T-cell (primary cell): ENCODE data around the gene MTG2. TPM values are rescaled to one million over a fixed set of nuclear protein-coding genes. Genes with fewer than 3 reads are reported as not detected.

Source experiments
- ATAC-seq, 4 experiments: fragments of 200-7000 bp in 3 of 4; fragments of 150-1000 bp in 1 of 4; cut with Tn5 transposase; replicated peaks in 1 of 4; 1 replicate in 3 of 4; 2 replicates in 1 of 4; pipeline ENCODE4 v1.10.0; 2021; ENCODE audit warnings: moderate library complexity in 3 of 4, mild to moderate bottlenecking in 2 of 4, moderate number of reproducible peaks in 1 of 4
- CTCF ChIA-PET, 2 donors: fragments of 300-600 bp; sonication (Branson Sonifier 250); formaldehyde crosslinking; loops; one replicate each; lab custom pipeline; 2022; ENCODE audit warnings: antibody characterized with exemption in 2 of 2; lab: Charles Lee
- POLR2A ChIA-PET, 2 donors: fragments of 300-600 bp; sonication (Branson Sonifier 250); formaldehyde crosslinking; loops; one replicate each; lab custom pipeline; 2022; ENCODE audit warnings: antibody characterized with exemption in 2 of 2; lab: Charles Lee
- DNase-seq, 35 experiments: peaks; one replicate each; pipeline versions ENCODE4 v3.0.0 to v3.0.0-alpha.2; 2013 to 2023
- H3K27ac ChIP-seq: one replicate; pipeline ENCODE4 v1.5.1; 2013; ENCODE audit warnings: low read length
- H3K27me3 ChIP-seq, 2 experiments: replicated peaks in 1 of 2; 1 replicate in 1 of 2; 2 replicates in 1 of 2; pipeline versions ENCODE4 v1.6.1 to v1.7.0; 2013; ENCODE audit warnings: low read length in 1 of 2, mixed read lengths in 1 of 2; ENCODE audit not compliant: control insufficient read depth in 2 of 2, insufficient read depth in 2 of 2; ENCODE audit errors: extremely low read depth in 1 of 2
- H3K36me3 ChIP-seq, 2 donors: 1 replicate in 1 of 2; 2 replicates in 1 of 2; pipeline versions ENCODE4 v1.6.1 to v1.7.0; 2013; ENCODE audit warnings: low read length in 1 of 2; ENCODE audit not compliant: control insufficient read depth in 2 of 2, insufficient read depth in 1 of 2; ENCODE audit errors: extremely low read depth in 1 of 2
- H3K4me1 ChIP-seq, 2 experiments: 1 replicate in 1 of 2; 2 replicates in 1 of 2; pipeline versions ENCODE4 v1.6.1 to v1.7.0; 2013; ENCODE audit warnings: low read length in 2 of 2, mixed read lengths in 1 of 2; ENCODE audit not compliant: insufficient read depth in 2 of 2, control insufficient read depth in 1 of 2; ENCODE audit errors: extremely low read depth in 1 of 2
- H3K4me3 ChIP-seq, 2 donors: 1 replicate in 1 of 2; 2 replicates in 1 of 2; pipeline versions ENCODE4 v1.5.1 to v1.7.0; 2013; ENCODE audit warnings: mild to moderate bottlenecking in 2 of 2, low read length in 1 of 2, moderate library complexity in 1 of 2; ENCODE audit not compliant: control insufficient read depth in 1 of 2; ENCODE audit errors: extremely low read depth in 1 of 2
- H3K9me3 ChIP-seq: 2 replicates; pipeline ENCODE4 v1.7.0; 2013
- H3K27ac Mint-ChIP-seq, 2 donors: one replicate each; pipeline ENCODE4 v1.8.0; 2020 to 2021; ENCODE audit warnings: mild to moderate bottlenecking in 2 of 2, mixed read lengths in 2 of 2
- H3K27me3 Mint-ChIP-seq, 2 donors: one replicate each; pipeline ENCODE4 v1.8.0; 2021 to 2022; ENCODE audit warnings: mixed read lengths in 2 of 2
- H3K36me3 Mint-ChIP-seq: one replicate; pipeline ENCODE4 v1.8.0; 2021; ENCODE audit warnings: mixed read lengths
- H3K4me1 Mint-ChIP-seq, 3 donors: one replicate each; pipeline ENCODE4 v1.8.0; 2020 to 2022; ENCODE audit warnings: mixed read lengths in 3 of 3, mild to moderate bottlenecking in 1 of 3
- H3K4me3 Mint-ChIP-seq, 3 donors: one replicate each; pipeline ENCODE4 v1.8.0; 2020 to 2022; ENCODE audit warnings: mild to moderate bottlenecking in 3 of 3, mixed read lengths in 3 of 3, moderate library complexity in 3 of 3
- H3K9me3 Mint-ChIP-seq, 3 donors: one replicate each; pipeline ENCODE4 v1.8.0; 2020 to 2022; ENCODE audit warnings: mixed read lengths in 3 of 3
- WGBS: methylation state at CpG from one replicate; pipeline ENCODE4 v1.1.5; 2013; ENCODE audit warnings: missing lambda C conversion rate; ENCODE audit not compliant: insufficient coverage; 5-methylcytosine and 5-hydroxymethylcytosine counted together
- total RNA-seq, 35 experiments: library from RNA in 6 of 35; stranded (reverse) in 6 of 35; fragments of 120-200 nt in 1 of 35; gene quantifications; one replicate each; pipeline versions ENCODE4 v1.2.1 to v1.2.4 and lab custom pipeline; 2013 to 2026

Gene MTG2
- total RNA-seq, 5 donors from 2014 or later (not counting 1 experiment from before 2014, with no cell fraction given), result 21.1 to 51.9 (median 44.1) TPM

DNA sequence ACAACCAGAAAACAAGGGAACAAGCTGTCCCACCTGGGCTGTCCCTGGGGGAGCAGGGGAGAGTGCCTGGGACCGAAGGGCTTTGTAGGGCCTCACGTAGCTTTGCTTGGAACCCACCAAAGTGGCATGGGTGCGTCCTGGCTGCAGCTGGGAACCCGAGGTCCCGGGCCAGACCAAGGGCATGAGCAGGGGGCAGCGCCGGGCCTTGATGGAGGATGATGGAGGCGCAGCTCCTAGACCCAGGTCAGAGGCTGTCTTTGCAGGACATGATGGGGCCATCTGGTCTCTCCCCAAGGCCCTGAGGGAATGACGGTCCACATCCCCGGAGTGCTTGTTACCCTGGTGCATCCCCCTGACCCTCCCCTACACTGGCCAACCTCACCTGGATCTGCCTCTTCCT lies 47.9 kb downstream of the MTG2 start:
- CTCF ChIA-PET, result no interaction called here
- H3K27me3 Mint-ChIP-seq, result peaks cover 7 to 20% of the 10 kb centered on the region in 2 donors
- H3K27ac Mint-ChIP-seq, result no peak overlapping the region
- no peak for ATAC-seq
- H3K9me3 Mint-ChIP-seq, result no peaks in the 10 kb centered on the region
- no peak for DNase-seq
- no peak overlapping the region for H3K4me3 ChIP-seq
- peaks cover 0 to 80% of the 10 kb centered on the region in 2 experiments for H3K27me3 ChIP-seq
- WGBS, result 90% methylated on average over 8 of the region's 10 CpGs
- H3K4me3 Mint-ChIP-seq, result no peak overlapping the region
- no peak overlapping the region for H3K27ac ChIP-seq
- no peaks in the 10 kb centered on the region for H3K9me3 ChIP-seq
- H3K36me3 ChIP-seq, result no peaks in the 10 kb centered on the region
- POLR2A ChIA-PET, result no interaction called here
- no peaks in the 10 kb centered on the region for H3K4me1 Mint-ChIP-seq
- H3K36me3 Mint-ChIP-seq, result no peaks in the 10 kb centered on the region
- H3K4me1 ChIP-seq, result no peaks in the 10 kb centered on the region

GRCh38 chr20:62231292-62231691 lies 48.5 kb downstream of the MTG2 start:
- DNase-seq (no peak), ATAC-seq (no peak)
- CTCF ChIA-PET, result no interaction called here
- POLR2A ChIA-PET, result no interaction called here
- no peaks in the 10 kb centered on the region for H3K36me3 Mint-ChIP-seq
- peaks cover 7 to 16% of the 10 kb centered on the region in 2 donors for H3K27me3 Mint-ChIP-seq
- H3K4me3 Mint-ChIP-seq, result no peak overlapping the region
- Histone ChIP-seq H3K27ac (no peak overlapping the region), H3K9me3 (no peaks in the 10 kb centered on the region), H3K4me3 (no peak overlapping the region), H3K36me3 (no peaks in the 10 kb centered on the region), H3K27me3 (peaks cover 0 to 79% of the 10 kb centered on the region in 2 experiments), H3K4me1 (no peaks in the 10 kb centered on the region)
- H3K27ac Mint-ChIP-seq, result no peak overlapping the region
- H3K4me1 Mint-ChIP-seq, result no peaks in the 10 kb centered on the region
- no peaks in the 10 kb centered on the region for H3K9me3 Mint-ChIP-seq
- WGBS, result 72% methylated on average over 6 of the region's 6 CpGs

- Histone ChIP-seq H3K27me3 (peaks cover 0 to 75% of the 10 kb centered on the region in 2 experiments), H3K4me3 (no peak overlapping the region), H3K9me3 (no peaks in the 10 kb centered on the region), H3K27ac (no peak overlapping the region), H3K36me3 (no peaks in the 10 kb centered on the region), H3K4me1 (peaks cover 0 to under 1% of the 10 kb centered on the region in 2 experiments)
- Mint-ChIP-seq H3K9me3 (no peaks in the 10 kb centered on the region), H3K27ac (no peak overlapping the region), H3K27me3 (peaks cover 3 to 7% of the 10 kb centered on the region in 2 donors), H3K4me1 (no peaks in the 10 kb centered on the region), H3K4me3 (no peak overlapping the region), H3K36me3 (no peaks in the 10 kb centered on the region)
- ChIA-PET POLR2A (no interaction called here), CTCF (no interaction called here)
- DNase-seq, result no peak
- WGBS, result 84% methylated on average over 7 of the region's 7 CpGs
- no peak for ATAC-seq
Measured at GRCh38 chr20:62232194-62232593, 49.4 kb downstream of the MTG2 start.

DNA sequence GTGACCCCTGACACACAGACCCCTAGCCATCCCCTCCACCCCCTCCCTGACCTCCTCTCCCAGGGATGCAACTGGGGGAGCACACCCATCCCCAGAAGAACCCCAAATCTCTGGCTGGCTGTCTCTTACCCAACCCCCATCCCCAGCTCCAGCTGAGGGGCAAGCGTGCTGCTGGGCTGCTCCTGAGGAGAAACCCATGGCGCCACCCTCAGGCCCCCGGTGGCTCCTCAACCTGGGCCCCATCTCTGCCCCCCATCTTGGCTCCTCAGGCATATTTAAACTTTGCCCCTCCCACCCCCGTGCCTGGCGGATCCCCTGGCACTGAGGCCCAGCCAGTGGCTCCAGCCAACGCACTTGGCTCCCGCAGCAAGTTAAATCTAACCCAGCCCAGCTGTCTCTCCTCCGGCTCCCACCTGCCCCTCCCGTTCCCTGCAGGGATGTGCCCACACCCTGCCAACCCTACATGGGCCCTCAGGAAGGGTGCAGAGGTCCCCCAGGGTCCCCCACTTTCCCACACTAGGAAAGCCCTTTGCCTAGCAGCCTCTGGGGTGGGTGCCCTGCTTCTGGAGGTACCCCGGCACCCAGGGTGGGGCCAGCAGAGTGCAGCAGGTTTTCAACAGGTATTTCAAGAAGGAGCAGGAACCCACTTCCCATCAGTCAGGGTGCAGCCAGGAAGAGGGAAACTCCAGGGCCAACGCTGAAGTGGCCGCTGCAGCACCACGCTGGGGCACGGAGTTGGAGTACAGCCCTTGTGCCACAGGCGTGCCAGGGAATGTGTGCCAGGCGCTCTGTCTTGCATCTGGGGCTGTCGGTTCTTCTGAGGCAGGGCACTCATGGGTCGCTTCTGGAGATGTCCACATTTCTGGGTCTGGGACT lies 50.2 kb downstream of the MTG2 start:
- Mint-ChIP-seq H3K27ac (no peak overlapping the region), H3K27me3 (peaks cover 3 to 7% of the 10 kb centered on the region in 2 donors), H3K4me1 (peaks cover 5 to 6% (median 5%) of the 10 kb centered on the region in 3 donors), H3K4me3 (no peak overlapping the region), H3K9me3 (no peaks in the 10 kb centered on the region), H3K36me3 (no peaks in the 10 kb centered on the region)
- Histone ChIP-seq H3K4me3 (no peak overlapping the region), H3K27ac (no peak overlapping the region), H3K36me3 (no peaks in the 10 kb centered on the region), H3K9me3 (no peaks in the 10 kb centered on the region), H3K4me1 (peaks cover 2 to 8% of the 10 kb centered on the region in 2 experiments), H3K27me3 (peaks cover 0 to 67% of the 10 kb centered on the region in 2 experiments)
- 84% methylated on average over 17 of the region's 18 CpGs for WGBS
- no peak for ATAC-seq
- POLR2A ChIA-PET, result no interaction called here
- CTCF ChIA-PET, result no interaction called here
- no peak for DNase-seq

GRCh38 chr20:62233684-62234083 lies 50.9 kb downstream of the MTG2 start:
- Mint-ChIP-seq H3K4me3 (no peak overlapping the region), H3K27me3 (peaks cover 3 to 7% of the 10 kb centered on the region in 2 donors), H3K4me1 (peaks cover 6 to 7% (median 6%) of the 10 kb centered on the region in 3 donors), H3K27ac (peak overlapping the region in 1 of 2 donors; percentile 57), H3K36me3 (no peaks in the 10 kb centered on the region), H3K9me3 (no peaks in the 10 kb centered on the region)
- DNase-seq (no peak), ATAC-seq (no peak)
- POLR2A ChIA-PET, result no interaction called here
- Histone ChIP-seq H3K4me3 (no peak overlapping the region), H3K4me1 (peaks cover 2 to 9% of the 10 kb centered on the region in 2 experiments), H3K27ac (no peak overlapping the region), H3K27me3 (peaks cover 0 to 60% of the 10 kb centered on the region in 2 experiments), H3K36me3 (no peaks in the 10 kb centered on the region), H3K9me3 (no peaks in the 10 kb centered on the region)
- CTCF ChIA-PET, result no interaction called here
- WGBS, result 67% methylated on average over 2 of the region's 4 CpGs

DNA sequence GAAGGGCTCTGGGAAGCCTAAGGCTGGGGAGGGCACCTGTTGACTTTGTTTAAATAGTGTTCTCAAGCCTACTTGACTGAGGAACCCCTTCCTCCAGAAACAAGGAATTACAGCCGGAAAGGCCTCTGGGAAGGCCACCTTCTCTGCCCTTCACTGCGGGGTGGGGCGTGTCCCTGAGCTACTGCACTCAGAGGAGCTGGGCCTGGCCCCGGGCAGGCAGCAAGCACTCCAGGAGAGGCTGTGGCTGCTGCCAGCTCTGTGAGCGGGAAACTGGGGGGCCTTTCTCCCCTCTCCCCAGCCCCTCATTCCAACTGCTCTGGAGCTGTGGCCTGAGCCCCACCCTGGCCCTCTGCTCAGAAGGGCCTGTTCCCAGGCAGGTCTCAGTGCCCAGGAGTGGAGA lies 51.5 kb downstream of the MTG2 start:
- CTCF ChIA-PET, result no interaction called here
- no peak overlapping the region for H3K27ac Mint-ChIP-seq

More for the DNA sequence above, 51.5 kb downstream of the MTG2 start:
- Mint-ChIP-seq H3K4me3 (no peak overlapping the region), H3K9me3 (no peaks in the 10 kb centered on the region), H3K4me1 (peaks cover 10 to 11% (median 10%) of the 10 kb centered on the region in 3 donors), H3K36me3 (no peaks in the 10 kb centered on the region), H3K27me3 (peaks cover 3 to 7% of the 10 kb centered on the region in 2 donors)
- ATAC-seq (no peak), DNase-seq (no peak)
- POLR2A ChIA-PET, result no interaction called here
- Histone ChIP-seq H3K36me3 (no peaks in the 10 kb centered on the region), H3K27ac (no peak overlapping the region), H3K27me3 (peaks cover 0 to 58% of the 10 kb centered on the region in 2 experiments), H3K4me1 (peaks cover 8 to 15% of the 10 kb centered on the region in 2 experiments), H3K4me3 (no peak overlapping the region), H3K9me3 (no peaks in the 10 kb centered on the region)
- 94% methylated on average over 4 of the region's 5 CpGs for WGBS
